KOPT-K1 (cell line): ENCODE results near the gene XPO5.
"Not testable (repeated sequence)": the region's sequence is repeated elsewhere in the genome, so short reads cannot be mapped to it uniquely, and the experiment has no call there.

ENCODE experiments used
- H3K27ac ChIP-seq: fragments of 200-600 bp; sonication (generic); 2 replicates; pipeline ENCODE4 v1.5.1; 2016; ENCODE audit warnings: antibody characterized with exemption, mild to moderate bottlenecking, low read depth, low read length; ENCODE audit not compliant: poor library complexity, severe bottlenecking
- H3K36me3 ChIP-seq: fragments of 200-600 bp; sonication (generic); 2 replicates; pipeline ENCODE4 v1.5.1; 2017; ENCODE audit warnings: antibody characterized with exemption, mild to moderate bottlenecking, low read length, moderate library complexity; ENCODE audit not compliant: insufficient read depth
- H3K9me3 ChIP-seq: fragments of 200-600 bp; sonication (generic); 2 replicates; pipeline ENCODE4 v1.5.1; 2017; ENCODE audit warnings: antibody characterized with exemption, low read length, mild to moderate bottlenecking; ENCODE audit not compliant: insufficient read depth, poor library complexity, severe bottlenecking

The XPO5 gene

DNA sequence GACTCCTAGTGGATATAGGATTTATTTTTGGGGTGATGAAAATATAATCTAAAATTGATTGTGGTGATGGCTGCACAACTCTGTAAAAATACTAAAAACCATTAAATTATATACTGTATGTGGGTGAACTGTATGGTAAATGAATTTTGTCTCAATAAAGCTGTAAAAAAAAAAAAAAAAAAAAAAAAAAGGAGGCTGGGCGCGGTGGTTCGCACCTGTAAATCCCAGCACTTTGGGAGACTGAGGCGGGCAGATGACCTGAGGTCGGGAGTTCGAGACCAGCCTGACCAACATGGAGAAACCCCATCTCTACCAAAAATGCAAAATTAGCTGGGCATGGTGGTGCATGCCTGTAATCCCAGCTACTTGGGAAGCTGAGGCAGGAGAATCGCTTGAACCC lies 18.2 kb downstream of the XPO5 start:
- peaks cover 100% of the 10 kb centered on the region for H3K36me3 ChIP-seq
- not testable (repeated sequence) for H3K9me3 ChIP-seq, H3K27ac ChIP-seq

DNA sequence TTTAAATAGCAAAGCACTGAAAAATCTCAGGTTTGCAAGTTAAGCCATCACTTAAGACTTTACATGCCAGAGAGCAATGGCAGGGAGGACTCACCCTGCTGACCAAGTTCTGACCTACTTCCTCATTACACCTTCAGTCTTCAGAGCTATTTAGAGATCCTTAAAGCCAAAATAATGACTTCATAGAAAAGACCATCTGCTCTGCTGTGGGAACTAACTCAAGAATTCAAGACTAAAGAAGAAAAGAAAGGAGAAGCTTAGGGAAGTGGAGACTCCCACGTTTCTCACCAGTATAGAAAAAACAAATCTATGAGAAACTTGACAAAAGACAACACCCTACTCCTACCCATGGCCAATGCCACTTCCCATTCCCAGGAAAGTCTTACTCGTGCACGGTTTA lies 28.6 kb downstream of the XPO5 start:
- no peaks in the 10 kb centered on the region for H3K9me3 ChIP-seq
- H3K27ac ChIP-seq: no peak overlapping the region
- H3K36me3 ChIP-seq: peaks cover 99% of the 10 kb centered on the region

DNA sequence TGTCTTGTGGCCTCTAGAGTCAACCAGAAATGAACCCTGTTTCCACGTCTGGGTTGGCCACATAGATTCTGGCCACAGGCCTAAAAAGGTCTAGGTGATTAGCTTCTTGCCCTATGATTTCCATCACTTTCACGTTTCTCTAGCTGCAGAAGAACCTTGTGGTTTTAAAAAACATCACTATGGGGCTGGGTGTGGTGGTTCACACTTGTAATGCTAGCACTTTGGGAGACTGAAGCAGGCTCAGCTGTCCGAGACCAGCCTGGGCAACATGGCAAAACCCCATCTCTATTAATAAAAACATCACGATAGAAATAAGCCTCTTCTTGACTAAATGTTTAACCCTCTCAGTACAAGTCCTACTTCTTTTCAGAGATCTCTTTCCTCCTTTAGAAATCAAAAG lies 31.4 kb downstream of the XPO5 start:
- H3K36me3 ChIP-seq: peaks cover 99% of the 10 kb centered on the region
- H3K9me3 ChIP-seq: no peaks in the 10 kb centered on the region
- no peak overlapping the region for H3K27ac ChIP-seq

DNA sequence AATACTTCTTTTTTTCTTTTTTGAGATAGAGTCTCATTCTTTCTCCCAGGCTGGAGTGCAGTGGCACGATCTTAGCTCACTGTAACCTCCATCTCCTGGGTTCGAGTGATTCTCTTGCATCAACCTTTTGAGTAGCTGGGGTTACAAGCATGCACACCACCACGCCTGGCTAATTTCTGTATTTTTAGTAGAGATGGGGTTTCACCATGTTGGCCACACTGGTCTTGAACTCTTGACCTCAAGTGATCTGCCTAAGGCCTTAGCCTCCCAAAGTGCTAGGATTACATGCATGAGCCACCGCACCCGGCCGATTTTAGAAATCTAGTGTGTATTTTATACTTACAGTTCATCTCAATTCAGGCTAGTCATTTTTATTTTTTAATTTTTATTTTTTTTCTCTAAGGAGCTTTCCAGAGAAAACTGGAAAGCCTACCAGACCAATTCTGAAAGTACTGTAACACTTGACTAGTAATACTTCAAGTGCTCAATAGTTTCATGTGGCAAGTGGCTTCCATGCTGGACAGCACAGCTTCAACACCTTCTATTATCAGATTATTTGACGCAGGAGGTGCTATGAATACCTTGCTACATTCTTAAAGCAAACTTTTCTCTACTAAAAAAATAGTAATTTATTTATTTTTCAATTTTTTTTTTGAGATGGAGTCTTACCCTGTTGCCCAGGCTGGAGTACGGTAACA lies 33.9 kb downstream of the XPO5 start:
- peaks cover 99% of the 10 kb centered on the region for H3K36me3 ChIP-seq
- H3K27ac ChIP-seq: no peak overlapping the region
- no peaks in the 10 kb centered on the region for H3K9me3 ChIP-seq

DNA sequence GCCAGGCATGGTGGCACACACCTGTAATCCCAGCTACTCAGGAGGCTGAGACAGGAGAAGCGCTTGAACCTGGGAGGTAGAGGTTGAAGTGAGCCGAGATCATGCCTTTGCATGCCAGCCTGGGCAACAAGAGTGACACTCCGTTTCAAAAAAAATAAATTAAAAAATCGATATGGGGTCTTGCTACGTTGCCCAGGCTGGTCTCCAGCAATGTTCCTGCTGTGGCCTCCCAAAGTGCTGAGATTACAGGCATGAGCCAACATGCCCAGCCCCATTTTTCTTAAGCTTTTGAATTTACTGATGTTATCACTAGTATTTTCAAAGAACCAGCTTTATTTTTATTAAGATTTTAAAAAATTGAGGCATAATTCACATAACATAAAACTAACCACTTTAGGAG lies 35.3 kb downstream of the XPO5 start:
- H3K27ac ChIP-seq: no peak overlapping the region
- H3K9me3 ChIP-seq: no peaks in the 10 kb centered on the region
- peaks cover 98% of the 10 kb centered on the region for H3K36me3 ChIP-seq

DNA sequence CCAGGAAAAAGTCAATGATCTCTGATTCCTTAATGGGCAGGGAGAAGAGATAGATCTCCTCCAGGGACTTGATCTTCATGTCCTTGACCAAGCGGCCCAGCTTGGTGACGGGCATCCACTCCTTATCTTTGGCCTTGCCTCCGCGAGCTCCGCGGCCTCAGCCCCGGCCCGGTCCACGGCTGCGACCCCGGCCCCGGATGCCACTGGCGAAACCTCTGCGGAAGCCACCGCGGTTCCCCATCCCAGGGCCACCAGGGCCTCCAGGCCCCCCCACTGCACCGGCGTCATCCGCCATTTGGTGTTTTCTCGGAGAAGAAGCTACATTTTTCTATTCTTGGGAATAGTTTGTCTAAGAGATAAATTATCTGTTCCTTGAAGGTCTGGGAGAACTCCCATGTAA lies 36.4 kb downstream of the XPO5 start:
- H3K9me3 ChIP-seq, H3K27ac ChIP-seq: not testable (repeated sequence)
- peaks cover 99% of the 10 kb centered on the region for H3K36me3 ChIP-seq

DNA sequence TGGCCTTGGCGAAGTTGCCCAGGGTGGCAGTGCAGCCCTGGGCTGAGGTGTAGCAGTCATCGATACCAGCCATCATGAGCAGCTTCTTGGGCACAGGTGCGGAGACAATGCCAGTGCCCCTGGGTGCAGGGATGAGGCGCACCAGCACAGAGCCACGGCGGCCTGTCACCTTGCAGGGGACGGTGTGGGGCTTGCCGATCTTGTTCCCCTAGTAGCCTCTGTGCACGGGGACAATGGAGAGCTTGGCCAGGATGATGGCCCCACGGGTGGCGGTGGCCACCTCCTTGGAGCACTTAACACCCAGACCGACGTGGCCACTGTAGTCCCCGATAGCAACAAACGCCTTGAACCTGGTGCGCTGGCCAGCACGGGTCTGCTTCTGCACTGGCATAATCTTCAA lies 36.9 kb downstream of the XPO5 start:
- H3K36me3 ChIP-seq: peaks cover 99% of the 10 kb centered on the region
- H3K27ac ChIP-seq, H3K9me3 ChIP-seq: not testable (repeated sequence)

DNA sequence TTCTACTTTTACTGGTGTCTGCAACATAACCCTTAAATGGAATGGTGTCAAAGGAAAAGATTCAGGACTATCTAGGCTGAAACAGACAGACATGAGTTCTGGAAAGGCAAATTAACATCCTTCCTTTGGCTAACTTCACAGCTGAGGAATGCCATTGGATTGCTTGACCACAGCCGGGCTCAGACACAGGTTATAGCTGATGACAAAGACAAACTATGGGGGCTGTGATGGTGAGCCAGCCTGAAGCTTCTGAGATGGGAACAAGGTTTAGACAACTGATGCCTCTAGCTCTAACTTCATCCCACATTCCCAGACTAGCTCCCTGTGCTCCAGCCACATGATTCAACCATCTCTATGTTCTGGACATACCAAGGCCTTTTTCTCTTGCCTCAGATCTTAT lies 43.6 kb downstream of the XPO5 start:
- peaks cover 99% of the 10 kb centered on the region for H3K36me3 ChIP-seq
- no peak overlapping the region for H3K27ac ChIP-seq
- no peaks in the 10 kb centered on the region for H3K9me3 ChIP-seq

DNA sequence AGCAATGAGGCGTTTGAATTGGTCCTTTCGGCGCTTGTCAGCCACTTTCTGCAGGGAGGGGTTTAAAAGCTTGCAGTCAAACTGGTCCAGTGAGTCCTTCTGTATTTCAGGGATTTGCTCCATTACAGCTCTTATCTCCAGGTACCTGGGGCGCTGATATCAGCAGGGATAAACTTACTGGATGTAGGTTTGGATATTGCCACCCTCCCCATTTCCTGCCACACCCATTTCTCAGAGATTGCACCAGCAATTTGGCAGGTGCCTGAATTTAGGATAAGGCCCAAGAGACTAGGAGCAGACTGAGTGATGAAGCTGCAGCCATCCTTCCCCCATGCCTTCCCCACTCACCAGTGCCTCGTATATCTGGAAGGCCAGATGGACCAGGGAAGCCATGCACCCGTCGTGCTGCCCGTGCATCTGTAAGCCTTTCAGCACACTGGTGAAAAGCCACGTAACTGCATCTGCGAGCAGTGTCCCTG lies 51.3 kb downstream of the XPO5 start:
- Histone ChIP-seq H3K9me3 (no peaks in the 10 kb centered on the region), H3K36me3 (peaks cover 100% of the 10 kb centered on the region), H3K27ac (no peak overlapping the region)

DNA sequence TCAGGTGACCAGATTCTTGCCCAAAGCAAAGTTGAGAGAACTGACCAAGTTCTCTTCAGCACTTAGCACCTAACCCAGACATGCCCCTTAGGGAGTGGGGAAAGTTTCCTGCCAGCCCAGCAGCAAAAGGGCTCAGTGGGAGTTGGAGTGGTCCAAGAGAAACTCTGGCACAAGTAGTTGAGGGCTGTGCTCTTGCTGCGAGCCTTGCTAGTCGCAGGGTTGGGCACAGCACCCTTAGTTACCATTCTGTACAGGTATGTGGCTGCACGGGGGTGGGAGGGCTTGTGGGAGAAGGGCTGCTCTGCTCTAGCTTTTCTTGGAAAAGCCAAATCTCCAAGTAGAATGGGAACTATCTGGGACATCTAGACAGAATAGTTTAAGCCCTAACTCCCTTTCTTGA lies 52.6 kb downstream of the XPO5 start:
- Histone ChIP-seq H3K27ac (no peak overlapping the region), H3K36me3 (peaks cover 97% of the 10 kb centered on the region), H3K9me3 (no peaks in the 10 kb centered on the region)

DNA sequence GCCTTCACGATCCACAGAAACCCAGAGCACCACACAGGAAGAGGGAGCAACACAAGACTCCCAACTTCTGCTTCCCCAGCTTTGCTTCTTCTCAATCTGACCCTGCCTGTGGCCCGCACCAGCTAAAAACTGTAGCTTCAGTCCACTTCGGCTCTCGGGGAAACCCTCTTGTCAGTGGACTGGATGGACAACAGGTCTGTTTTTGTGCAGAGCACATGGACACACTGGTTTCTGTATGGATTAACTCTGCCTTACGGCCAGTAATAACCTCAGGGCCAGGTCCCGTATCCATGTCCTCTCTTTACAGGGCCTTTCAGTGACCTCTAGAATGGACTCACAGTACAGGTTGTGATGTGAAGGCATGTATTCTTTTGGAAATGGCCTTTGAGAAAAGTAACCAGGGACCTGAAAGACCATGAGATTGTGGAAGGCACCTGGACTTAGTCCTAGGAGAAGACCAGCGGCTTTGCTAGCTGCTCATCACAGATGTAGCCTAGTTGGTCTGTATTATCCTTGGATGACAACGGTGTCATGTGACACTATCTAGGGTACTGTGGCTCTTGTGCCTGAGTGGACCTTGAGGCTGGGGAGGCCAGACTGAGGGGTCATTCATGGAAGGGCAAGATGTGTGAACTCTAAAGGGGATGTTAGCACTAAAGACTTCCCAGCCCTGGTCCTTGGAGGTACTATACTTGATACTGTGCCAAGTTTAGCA lies 53.1 kb downstream of the XPO5 start:
- Histone ChIP-seq H3K9me3 (no peaks in the 10 kb centered on the region), H3K27ac (no peak overlapping the region), H3K36me3 (peaks cover 91% of the 10 kb centered on the region)

DNA sequence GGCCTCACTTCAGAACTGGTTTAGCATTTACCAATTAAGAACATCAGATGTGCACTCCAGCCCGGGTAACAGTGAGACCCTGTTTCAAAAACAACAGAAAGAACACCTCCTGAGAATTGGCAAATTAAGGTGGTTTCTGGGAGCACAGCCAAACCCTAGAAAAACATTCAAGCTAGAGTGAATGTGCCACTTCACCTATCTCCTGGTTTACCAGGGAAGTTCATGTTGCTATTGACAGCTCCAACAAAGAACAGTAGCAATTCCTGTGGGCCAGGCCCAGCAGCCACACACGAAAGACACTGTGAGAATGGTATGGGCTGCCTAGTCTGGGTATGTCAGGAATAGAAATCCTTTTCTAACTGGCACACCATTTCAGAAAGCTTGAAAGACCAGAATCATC lies 54.0 kb downstream of the XPO5 start:
- Histone ChIP-seq H3K27ac (no peak overlapping the region), H3K36me3 (peaks cover 82% of the 10 kb centered on the region), H3K9me3 (no peaks in the 10 kb centered on the region)

DNA sequence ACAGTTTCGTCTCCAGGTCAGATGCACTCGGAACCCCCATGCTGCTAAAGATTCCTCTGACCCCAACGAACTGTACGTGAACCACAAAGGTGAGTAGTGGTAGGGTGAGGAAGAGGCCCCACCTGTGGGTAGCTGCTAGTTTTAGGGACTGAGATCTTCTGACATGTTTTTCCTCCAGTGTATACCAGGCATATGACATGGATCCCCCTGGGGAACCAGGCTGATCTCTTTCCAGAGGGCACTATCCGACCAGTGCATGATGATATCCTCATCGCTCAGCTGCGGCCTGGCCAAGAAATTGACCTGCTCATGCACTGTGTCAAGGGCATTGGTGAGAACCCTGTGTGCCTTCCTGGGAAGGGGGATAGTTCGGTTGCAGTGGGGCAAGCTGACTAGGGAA lies 55.7 kb downstream of the XPO5 start:
- Histone ChIP-seq H3K9me3 (no peaks in the 10 kb centered on the region), H3K36me3 (peaks cover 72% of the 10 kb centered on the region), H3K27ac (no peak overlapping the region)

DNA sequence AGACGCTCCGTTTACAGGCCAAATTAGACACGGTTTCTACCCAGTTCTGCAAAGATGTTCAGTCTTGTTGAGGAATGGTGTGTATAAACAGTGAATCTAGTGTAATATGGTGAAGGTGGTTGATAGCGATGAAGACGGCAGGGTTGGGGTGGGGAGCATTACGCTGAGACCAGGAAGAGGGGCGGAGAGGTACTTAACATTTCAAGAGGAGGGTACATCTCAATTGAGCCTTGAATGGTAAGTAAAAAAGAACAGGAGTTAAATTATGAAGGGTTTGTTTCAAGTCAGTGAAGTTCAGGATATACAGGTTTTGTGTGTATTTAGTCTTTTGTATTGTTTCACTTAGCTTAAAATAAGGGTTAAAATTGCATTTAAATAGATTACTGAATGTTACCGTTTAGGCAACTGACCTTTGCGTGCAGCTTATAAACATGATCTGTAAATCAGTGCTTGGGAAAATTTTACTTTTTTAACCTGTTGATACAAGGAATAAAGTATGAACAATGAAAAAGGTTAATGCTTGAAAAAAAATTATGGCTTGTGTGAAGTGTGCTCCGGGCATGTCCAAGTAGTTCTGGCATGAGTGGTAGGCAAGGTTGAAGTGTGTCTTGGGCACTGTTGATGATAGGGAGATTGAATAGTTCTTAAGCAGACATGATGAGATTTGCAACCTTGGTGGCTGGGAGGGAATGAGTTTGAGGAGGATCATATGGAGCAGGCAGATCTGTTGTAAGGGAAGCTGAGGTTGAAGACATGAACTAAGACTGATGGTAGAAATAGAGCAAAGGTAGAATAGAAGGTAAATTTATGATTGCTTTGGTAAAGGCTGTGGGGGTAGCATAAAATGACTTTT lies 58.1 kb downstream of the XPO5 start:
- peak overlapping the region; percentile 78 for H3K27ac ChIP-seq
- H3K36me3 ChIP-seq: peaks cover 71% of the 10 kb centered on the region
- H3K9me3 ChIP-seq: no peaks in the 10 kb centered on the region
